Vagina (tissue), 2 donors: ENCODE results near the gene PLA2G2A. TPM values are rescaled to one million over a fixed set of nuclear protein-coding genes. Genes with fewer than 3 reads are reported as not detected.

ENCODE experiments used
- DNase-seq, 2 donors: peaks; one replicate each; pipeline ENCODE4 v3.0.0-alpha.2; 2017; ENCODE audit errors: extremely low spot score in 2 of 2
- H3K27ac ChIP-seq: fragments of 200-600 bp; sonication (generic); one replicate; pipeline ENCODE4 v1.5.1; 2019
- H3K27me3 ChIP-seq: fragments of 200-600 bp; sonication (generic); one replicate; pipeline ENCODE4 v1.5.1; 2019
- H3K36me3 ChIP-seq, 2 donors: fragments of 200-600 bp; sonication (generic); one replicate each; pipeline ENCODE4 v1.5.1; 2017 to 2019
- H3K4me1 ChIP-seq: fragments of 200-600 bp; sonication (generic); one replicate; pipeline ENCODE4 v1.5.1; 2019
- H3K4me3 ChIP-seq, 2 donors: fragments of 200-600 bp; sonication (generic); 1 replicate in 1 of 2; 2 replicates in 1 of 2; pipeline ENCODE4 v1.5.1; 2016 to 2019
- H3K9me3 ChIP-seq: fragments of 200-600 bp; sonication (generic); one replicate; pipeline ENCODE4 v1.5.1; 2019
- CTCF ChIP-seq, 3 experiments: fragments of 450-650 bp in 2 of 3; fragments of 200-600 bp in 1 of 3; sonication (generic) in 1 of 3; IDR thresholded peaks; one replicate each; pipeline ENCODE4 v1.5.1; 2017 to 2019; ENCODE audit warnings: antibody characterized with exemption in 3 of 3, mild to moderate bottlenecking in 2 of 3, moderate library complexity in 2 of 3
- POLR2A ChIP-seq, 2 donors: fragments of 450-650 bp; IDR thresholded peaks; one replicate each; pipeline ENCODE4 v1.6.1; 2017; ENCODE audit warnings: antibody characterized with exemption in 2 of 2, mild to moderate bottlenecking in 2 of 2, moderate library complexity in 2 of 2
- POLR2AphosphoS5 ChIP-seq, 2 donors: sonication (generic); formaldehyde crosslinking; IDR thresholded peaks; one replicate each; pipeline ENCODE4 v1.9.0; 2017; ENCODE audit warnings: antibody characterized with exemption in 2 of 2, mild to moderate bottlenecking in 2 of 2, low read depth in 1 of 2; ENCODE audit not compliant: insufficient read depth in 1 of 2
- intact Hi-C: fragments of 100-400 bp; cut with DNase I; formaldehyde crosslinking; loops from one replicate; pipeline ENCODE4 v1.15.1; 2023
- total RNA-seq: library from RNA; depleted of rRNA; stranded (reverse); fragments of >200 nt; gene quantifications from one replicate; pipeline ENCODE4 v1.2.3, GENCODE V29; 2016

PLA2G2A gene
- total RNA-seq, 1 donor from 2014 or later: 515 TPM

GRCh38 chr1:19974822-19975416 lies 4.5 kb downstream of the PLA2G2A start:
- intact Hi-C loops: no loop called here
- no peak for TF ChIP-seq POLR2A (IDR thresholded peaks at IDR 0.05)
- peak in 2 of 3 experiments; percentile 43 to 73 for TF ChIP-seq CTCF (IDR thresholded peaks at IDR 0.05)
- Histone ChIP-seq H3K4me1 (no peaks in the 10 kb centered on the region), H3K27ac (no peak overlapping the region), H3K9me3 (no peaks in the 10 kb centered on the region), H3K36me3 (no peaks in the 10 kb centered on the region), H3K4me3 (no peak overlapping the region), H3K27me3 (no peaks in the 10 kb centered on the region)
- DNase-seq: no peak

- no peaks in the 10 kb centered on the region for H3K27me3 ChIP-seq
- no peak for DNase-seq
- H3K4me3 ChIP-seq: no peak overlapping the region
- intact Hi-C loops: no loop called here
- no peak for TF ChIP-seq POLR2AphosphoS5 (IDR thresholded peaks at IDR 0.05; ENCODE audit: insufficient read depth in 1 of 2, low read depth in 1 of 2)
- TF ChIP-seq CTCF (IDR thresholded peaks at IDR 0.05): no peak
- TF ChIP-seq POLR2A (IDR thresholded peaks at IDR 0.05): no peak
- no peak overlapping the region for H3K27ac ChIP-seq
- H3K4me1 ChIP-seq: no peaks in the 10 kb centered on the region
- H3K36me3 ChIP-seq: no peaks in the 10 kb centered on the region
- no peaks in the 10 kb centered on the region for H3K9me3 ChIP-seq
These were observed 5.8 kb downstream of the PLA2G2A start for GRCh38 chr1:19973616-19974015.

- H3K27me3 ChIP-seq: no peaks in the 10 kb centered on the region
- H3K36me3 ChIP-seq: no peaks in the 10 kb centered on the region
- no peak for DNase-seq
- no peak overlapping the region for H3K27ac ChIP-seq
- TF ChIP-seq POLR2A (IDR thresholded peaks at IDR 0.05) (no peak), CTCF (IDR thresholded peaks at IDR 0.05) (no peak)
- H3K9me3 ChIP-seq: no peaks in the 10 kb centered on the region
- H3K4me1 ChIP-seq: no peaks in the 10 kb centered on the region
- H3K4me3 ChIP-seq: no peak overlapping the region
- intact Hi-C loops: no loop called here
These were observed 7.8 kb downstream of the PLA2G2A start for GRCh38 chr1:19971664-19972063.

GRCh38 chr1:19969898-19970660 lies 9.3 kb downstream of the PLA2G2A start:
- intact Hi-C loops: no loop called here
- TF ChIP-seq POLR2A (IDR thresholded peaks at IDR 0.05): no peak
- TF ChIP-seq CTCF (IDR thresholded peaks at IDR 0.05): no peak
- TF ChIP-seq POLR2AphosphoS5 (IDR thresholded peaks at IDR 0.05; ENCODE audit: insufficient read depth in 1 of 2, low read depth in 1 of 2): no peak

GRCh38 chr1:19967808-19968207 lies 11.6 kb downstream of the PLA2G2A start:
- no peak overlapping the region for H3K4me3 ChIP-seq
- H3K9me3 ChIP-seq: no peaks in the 10 kb centered on the region
- no peaks in the 10 kb centered on the region for H3K27me3 ChIP-seq
- peak in 1 of 2 donors; percentile 95 for DNase-seq
- no peaks in the 10 kb centered on the region for H3K4me1 ChIP-seq
- intact Hi-C loops: no loop called here
- TF ChIP-seq POLR2A (IDR thresholded peaks at IDR 0.05) (no peak), CTCF (IDR thresholded peaks at IDR 0.05) (no peak), POLR2AphosphoS5 (IDR thresholded peaks at IDR 0.05; ENCODE audit: insufficient read depth in 1 of 2, low read depth in 1 of 2) (no peak)
- no peak overlapping the region for H3K27ac ChIP-seq
- H3K36me3 ChIP-seq: no peaks in the 10 kb centered on the region

More at GRCh38 chr1:19969898-19970660, 9.3 kb downstream of the PLA2G2A start:
- H3K27me3 ChIP-seq: no peaks in the 10 kb centered on the region
- H3K4me1 ChIP-seq: no peaks in the 10 kb centered on the region
- no peak for DNase-seq
- H3K4me3 ChIP-seq: no peak overlapping the region
- H3K36me3 ChIP-seq: no peaks in the 10 kb centered on the region
- no peaks in the 10 kb centered on the region for H3K9me3 ChIP-seq
- no peak overlapping the region for H3K27ac ChIP-seq
